Skeletal muscle cell (primary cell): ENCODE results near the gene BCL7B.
"Not testable (repeated sequence)": the region's sequence is repeated elsewhere in the genome, so short reads cannot be mapped to it uniquely, and the experiment has no call there.

ENCODE experiments used
- DNase-seq: peaks from one replicate; pipeline ENCODE4 v3.0.0-alpha.2; 2010; ENCODE audit warnings: low read depth
- H3K4me3 ChIP-seq: 2 replicates; pipeline ENCODE4 v1.5.1; 2011; ENCODE audit warnings: low read depth, mild to moderate bottlenecking, control low read depth, low read length, moderate library complexity

The BCL7B gene

DNA sequence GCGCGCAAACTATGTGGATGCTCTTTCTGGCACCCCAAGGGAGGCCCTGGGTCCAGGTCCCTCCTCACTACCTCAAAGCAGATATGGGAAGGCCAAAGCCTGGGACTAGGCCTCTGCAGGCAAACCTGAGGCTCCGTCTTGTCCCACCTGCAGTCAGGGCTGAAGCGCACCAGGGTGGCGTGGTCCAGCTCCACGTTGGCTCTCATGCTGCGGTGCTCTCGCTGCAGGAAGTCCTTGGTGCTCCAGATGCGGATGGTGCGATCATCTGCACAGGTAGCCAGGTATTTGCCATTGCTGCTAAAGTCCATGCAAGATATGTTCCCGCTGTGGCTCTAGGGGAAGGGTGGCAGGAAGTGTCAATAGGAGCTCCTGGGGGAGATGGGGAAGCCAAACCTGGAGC, 16.3 kb upstream of the BCL7B start:
- DNase-seq, result no peak
- H3K4me3 ChIP-seq, result no peak overlapping the region

DNA sequence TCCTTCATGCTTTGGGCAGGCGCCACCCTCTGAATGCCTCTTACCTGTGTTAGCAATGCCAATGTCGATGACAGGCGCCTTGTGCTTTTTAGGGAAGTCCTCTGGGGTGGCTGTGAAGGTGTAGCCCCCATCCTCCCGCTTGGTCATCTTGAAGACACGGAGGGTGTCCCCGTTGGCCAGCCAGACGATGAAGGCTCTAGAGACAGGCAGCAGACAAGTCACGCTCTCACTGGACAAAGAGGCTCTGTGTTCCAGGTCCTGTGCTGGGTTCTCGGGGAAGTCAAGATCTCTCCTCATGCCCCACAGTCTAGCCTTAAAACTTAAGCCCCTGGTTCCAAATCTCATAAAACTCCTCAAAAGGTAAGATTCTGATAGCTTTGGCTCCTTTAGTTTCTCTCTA, 15.8 kb upstream of the BCL7B start:
- no peak overlapping the region for H3K4me3 ChIP-seq
- no peak for DNase-seq

- H3K4me3 ChIP-seq, result no peak overlapping the region
- DNase-seq, result no peak
Measured at GRCh38 chr7:73572767-73573186, 15.3 kb upstream of the BCL7B start.

GRCh38 chr7:73570977-73571376, 13.5 kb upstream of the BCL7B start:
- no peak overlapping the region for H3K4me3 ChIP-seq
- no peak for DNase-seq

DNA sequence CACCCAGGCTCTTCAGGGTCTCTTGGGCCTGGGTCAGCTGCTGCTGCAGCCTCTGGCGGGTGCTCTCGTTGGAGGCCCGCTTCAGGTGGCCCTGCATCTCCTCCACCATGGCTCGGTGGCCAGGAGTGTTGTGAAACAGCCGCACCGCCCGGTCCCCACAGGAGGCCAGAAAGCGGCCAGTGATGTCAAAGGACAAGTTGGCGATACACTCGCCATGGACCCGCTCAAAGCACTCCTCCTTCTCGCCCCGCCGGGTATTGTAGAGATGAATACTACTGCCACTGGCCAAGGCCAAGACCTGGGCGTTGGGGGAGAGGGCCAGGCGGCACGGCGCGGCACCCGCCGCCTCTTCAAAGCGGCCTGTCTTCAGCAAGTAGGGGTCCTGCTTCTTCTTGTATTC, 13.0 kb upstream of the BCL7B start:
- DNase-seq, result no peak
- no peak overlapping the region for H3K4me3 ChIP-seq

- no peak overlapping the region for H3K4me3 ChIP-seq
- no peak for DNase-seq
Measured at GRCh38 chr7:73569042-73569608, 11.6 kb upstream of the BCL7B start.

DNA sequence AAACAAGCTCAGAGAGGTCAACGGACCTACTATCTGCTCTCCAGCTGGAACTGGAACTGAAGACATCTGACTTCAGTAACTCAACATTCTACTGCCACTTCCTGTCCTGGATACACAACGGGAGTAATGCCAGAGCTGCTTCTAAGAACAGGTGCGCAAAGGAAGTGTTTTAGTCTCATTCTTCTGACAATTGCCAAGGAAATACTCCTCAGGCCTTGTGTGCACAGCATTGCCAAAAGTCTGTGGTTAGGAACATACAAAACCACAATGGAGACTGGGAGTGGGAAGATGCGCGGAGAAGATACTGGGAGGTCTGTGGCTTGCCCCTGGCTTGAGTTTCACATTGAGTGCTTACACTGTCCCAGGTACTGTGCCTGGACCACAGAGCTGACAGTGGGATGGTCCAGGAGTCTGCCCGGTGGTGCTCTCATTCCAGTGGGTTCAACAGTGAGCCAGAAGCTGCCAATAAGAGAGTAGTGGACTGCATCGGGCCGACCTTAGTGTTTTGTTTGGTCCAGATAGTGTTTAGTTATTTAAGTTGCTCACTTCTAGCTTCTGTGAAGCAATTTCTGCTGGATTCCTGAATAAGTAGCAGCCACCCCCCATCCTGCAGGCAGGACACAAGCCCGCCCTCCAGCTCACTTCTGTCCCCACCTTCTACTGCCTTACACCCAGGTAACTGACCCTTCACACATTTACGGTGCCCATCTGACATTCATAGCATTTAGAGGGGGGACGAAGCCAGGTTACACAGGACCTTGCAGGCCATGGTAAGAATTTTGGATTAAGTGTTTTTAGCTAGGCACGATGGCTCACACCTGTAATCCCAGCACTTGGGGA, 10.6 kb upstream of the BCL7B start:
- no peak for DNase-seq
- H3K4me3 ChIP-seq, result no peak overlapping the region

- no peak overlapping the region for H3K4me3 ChIP-seq
- DNase-seq, result no peak
Measured at GRCh38 chr7:73567140-73567539, 9.7 kb upstream of the BCL7B start.

DNA sequence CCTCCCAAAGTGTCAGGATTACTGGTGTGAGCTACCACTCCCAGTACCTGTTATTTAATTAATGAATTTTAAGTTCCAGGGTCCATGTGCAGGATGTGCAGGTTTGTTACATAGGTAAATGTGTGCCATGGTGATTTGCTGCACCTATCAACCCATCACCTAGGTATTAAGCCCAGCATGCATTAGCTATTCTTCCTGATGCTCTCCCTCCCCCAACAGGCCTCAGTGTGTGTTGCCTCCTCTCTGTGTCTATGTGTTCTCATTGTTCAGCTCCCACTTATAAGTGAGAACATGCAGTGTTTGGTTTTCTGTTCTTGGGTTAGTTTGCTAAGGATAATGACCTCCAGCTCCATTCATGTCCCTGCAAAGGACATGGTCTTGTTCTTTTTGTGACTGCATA, 8.9 kb upstream of the BCL7B start:
- H3K4me3 ChIP-seq, DNase-seq: not testable (repeated sequence)

- no peak for DNase-seq
- H3K4me3 ChIP-seq, result no peak overlapping the region
Measured at GRCh38 chr7:73565675-73566340, 8.3 kb upstream of the BCL7B start.

DNA sequence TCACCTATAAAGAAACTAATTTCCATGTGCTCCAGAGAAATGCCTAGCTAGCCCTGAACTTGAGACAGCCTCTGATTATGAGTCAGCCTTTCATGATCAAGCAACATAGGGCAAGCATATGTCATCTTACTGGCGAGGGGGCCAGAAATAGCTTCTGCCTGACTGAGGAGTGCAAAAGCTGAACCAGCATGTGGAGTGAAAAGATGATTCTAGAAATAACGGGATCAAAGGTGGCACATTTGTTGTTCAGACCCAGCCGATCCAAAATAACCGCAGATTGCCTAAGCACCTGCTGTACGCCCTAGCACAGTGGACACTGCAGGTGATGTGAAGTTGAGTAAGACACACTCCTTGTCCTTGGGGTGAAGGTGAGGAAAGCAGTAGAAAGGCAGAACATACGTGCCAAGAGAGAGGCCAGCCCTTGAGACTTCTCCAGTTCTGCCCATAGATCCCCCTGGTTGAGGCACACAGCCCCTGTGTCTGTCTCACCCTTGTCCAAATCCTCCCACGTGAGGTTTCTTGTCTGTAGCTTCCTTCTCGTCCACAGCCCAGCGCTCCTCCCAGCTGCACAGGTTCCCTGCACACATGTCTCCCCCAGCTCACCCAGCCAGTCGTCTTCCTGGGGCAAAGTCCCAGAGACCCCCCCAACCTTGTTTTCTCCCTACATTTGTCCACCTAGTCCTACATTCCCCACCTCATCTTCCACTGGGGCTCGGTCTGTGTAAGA, 2.8 kb upstream of the BCL7B start:
- peak; percentile 66 for DNase-seq
- no peak overlapping the region for H3K4me3 ChIP-seq

- DNase-seq, result peak; percentile 76
- H3K4me3 ChIP-seq, result peak overlapping the region; percentile 71
Measured at GRCh38 chr7:73557108-73557396, 438 bp downstream of the BCL7B start.

GRCh38 chr7:73556208-73557107, 1.0 kb downstream of the BCL7B start:
- peak overlapping the region; percentile 71 for H3K4me3 ChIP-seq
- no peak for DNase-seq

DNA sequence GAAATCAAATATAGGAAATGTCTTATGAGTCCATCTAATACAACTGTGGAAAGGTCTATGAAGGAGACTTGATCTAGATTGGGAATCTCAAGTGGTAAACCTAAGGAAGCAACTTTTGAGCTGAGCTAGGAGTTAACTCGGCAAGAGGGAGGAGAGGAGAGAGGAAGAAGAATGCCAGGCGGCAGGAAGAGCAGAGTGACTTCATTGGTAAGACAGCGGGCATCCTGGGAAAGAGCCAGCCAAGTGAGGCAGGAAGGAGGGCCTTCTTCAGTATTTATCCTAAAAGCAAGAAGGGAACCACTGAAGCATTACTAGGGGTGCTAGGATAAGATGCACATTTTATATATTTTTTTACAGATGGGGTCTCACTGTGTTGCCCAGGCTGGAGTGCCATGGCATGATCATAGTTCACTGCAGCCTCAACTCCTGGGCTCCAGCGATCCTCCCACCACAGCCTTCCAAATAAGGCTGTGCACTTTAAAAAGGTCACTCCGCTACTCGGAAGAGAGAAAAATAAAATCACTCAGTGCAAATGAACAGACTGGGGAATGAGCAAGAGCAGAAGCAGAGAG, 2.0 kb downstream of the BCL7B start:
- H3K4me3 ChIP-seq, result no peak overlapping the region
- DNase-seq, result no peak

GRCh38 chr7:73550093-73550492, 7.4 kb downstream of the BCL7B start:
- DNase-seq, H3K4me3 ChIP-seq: not testable (repeated sequence)

DNA sequence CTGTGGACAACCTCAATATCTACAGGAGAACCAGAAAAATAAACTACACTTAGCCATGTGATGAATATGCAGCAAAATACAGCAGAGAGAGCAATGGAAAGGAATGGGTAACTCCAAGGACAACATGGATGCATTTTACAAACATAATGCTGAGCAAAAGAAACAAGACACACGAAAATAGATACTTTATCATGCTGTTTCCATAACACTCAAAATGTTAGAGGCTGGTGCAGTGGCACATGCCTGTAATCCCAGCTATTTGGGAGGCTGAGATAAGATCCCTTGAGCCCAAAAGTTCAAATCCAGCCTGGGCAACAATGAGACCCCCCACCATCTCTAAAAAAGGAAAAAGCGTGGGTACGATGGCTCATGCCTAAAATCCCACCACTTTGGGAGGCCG, 8.3 kb downstream of the BCL7B start:
- no peak overlapping the region for H3K4me3 ChIP-seq
- no peak for DNase-seq

- no peak overlapping the region for H3K4me3 ChIP-seq
- DNase-seq, result no peak
Measured at GRCh38 chr7:73547841-73548240, 9.6 kb downstream of the BCL7B start.

DNA sequence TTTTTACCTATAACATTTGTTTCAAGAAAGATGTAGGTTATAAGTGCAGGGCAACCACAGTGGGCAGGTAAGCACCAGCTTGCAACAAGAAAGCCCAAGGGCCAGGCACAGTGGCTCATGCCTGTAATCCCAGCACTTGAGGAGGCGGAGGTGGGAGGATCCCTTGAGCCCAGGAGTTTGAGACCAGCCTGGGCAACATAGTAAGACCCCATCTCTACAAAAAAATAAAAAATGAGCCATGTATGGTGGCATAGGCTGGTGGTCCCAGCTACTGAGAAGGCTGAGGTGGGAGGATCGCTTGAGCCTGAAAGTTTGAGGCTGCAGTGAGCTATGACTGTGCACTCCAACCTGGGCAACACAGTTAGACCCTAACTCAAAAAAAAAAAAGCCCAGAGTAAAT, 12.8 kb downstream of the BCL7B start:
- DNase-seq, result no peak

DNA sequence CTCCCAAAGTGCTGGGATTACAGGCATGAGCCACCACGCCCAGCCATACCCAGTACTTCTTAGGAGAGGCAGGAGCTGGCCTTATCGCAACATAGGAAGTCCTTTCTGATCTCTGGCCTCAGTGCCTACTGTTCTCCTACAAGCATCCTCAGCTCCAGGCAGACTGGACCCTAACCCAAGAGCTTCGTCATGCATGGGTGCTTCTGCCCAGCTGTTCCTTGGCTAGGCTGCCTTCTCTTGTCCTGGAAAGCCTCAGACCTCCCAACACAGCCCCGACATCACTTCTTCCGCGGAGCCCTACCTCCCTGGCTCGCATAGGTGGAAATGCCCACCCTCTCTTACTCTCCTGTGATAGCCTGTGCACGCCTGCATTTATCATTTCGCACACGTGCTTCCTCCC, 15.8 kb downstream of the BCL7B start:
- no peak for DNase-seq
- H3K4me3 ChIP-seq, result no peak overlapping the region

More for the DNA sequence above, 12.8 kb downstream of the BCL7B start:
- H3K4me3 ChIP-seq, result no peak overlapping the region
